WTC11 (cell line): ENCODE results near the gene SLC2A4. TPM values are rescaled to one million over a fixed set of nuclear protein-coding genes. Genes with fewer than 3 reads are reported as not detected.
A peak's percentile ranks its signal among the peaks of the same experiment; 100 is the strongest.

Source experiments
- ARID4B ChIP-seq: sonication (generic); formaldehyde crosslinking; IDR thresholded peaks from 2 replicates; pipeline ENCODE4 v1.8.0; 2023; ENCODE audit warnings: missing genetic modification reagents, mild to moderate bottlenecking, borderline replicate concordance
- CREM ChIP-seq: sonication (generic); formaldehyde crosslinking; IDR thresholded peaks from 2 replicates; pipeline ENCODE4 v1.8.1; 2022; ENCODE audit warnings: mild to moderate bottlenecking, missing genetic modification reagents, moderate library complexity
- CTCF ChIP-seq: fragments of 200-600 bp; IDR thresholded peaks from 2 replicates; pipeline ENCODE4 v1.8.0; 2022; ENCODE audit warnings: antibody characterized with exemption
- E2F4 ChIP-seq: sonication (generic); formaldehyde crosslinking; IDR thresholded peaks from 2 replicates; pipeline ENCODE4 v1.8.1; 2022; ENCODE audit warnings: low read depth, mild to moderate bottlenecking, moderate library complexity, missing genetic modification reagents, borderline replicate concordance
- E2F5 ChIP-seq: sonication (generic); formaldehyde crosslinking; IDR thresholded peaks from 2 replicates; pipeline ENCODE4 v1.8.1; 2022; ENCODE audit warnings: mild to moderate bottlenecking, moderate library complexity, missing genetic modification reagents
- ELF4 ChIP-seq: sonication (generic); formaldehyde crosslinking; IDR thresholded peaks from 2 replicates; pipeline ENCODE4 v1.8.1; 2022; ENCODE audit warnings: low read depth, mild to moderate bottlenecking, moderate library complexity, missing genetic modification reagents
- FOXK1 ChIP-seq: sonication (generic); formaldehyde crosslinking; IDR thresholded peaks from 2 replicates; pipeline ENCODE4 v1.8.0; 2022; ENCODE audit warnings: mild to moderate bottlenecking, moderate library complexity, missing genetic modification reagents
- FOXP1 ChIP-seq: sonication (generic); formaldehyde crosslinking; IDR thresholded peaks from 2 replicates; pipeline ENCODE4 v1.8.0; 2022; ENCODE audit warnings: missing genetic modification reagents, mild to moderate bottlenecking, moderate library complexity, borderline replicate concordance
- GABPB1 ChIP-seq: sonication (generic); formaldehyde crosslinking; IDR thresholded peaks from 2 replicates; pipeline ENCODE4 v1.8.1; 2023; ENCODE audit warnings: mild to moderate bottlenecking, missing genetic modification reagents
- GRHL2 ChIP-seq: fragments of 250-450 bp; sonication (Bioruptor Pico); IDR thresholded peaks from 2 replicates; pipeline ENCODE4 v1.8.0; 2022; ENCODE audit warnings: mild to moderate bottlenecking, moderate library complexity; ENCODE audit not compliant: insufficient replicate concordance, severe bottlenecking
- GTF2I ChIP-seq: fragments of 250-450 bp; sonication (Bioruptor Pico); conservative IDR thresholded peaks from 2 replicates; pipeline ENCODE4 v1.4.0; 2021; ENCODE audit warnings: mild to moderate bottlenecking
- HMGA2 ChIP-seq: fragments of 250-450 bp; sonication (Bioruptor Pico); IDR thresholded peaks from 2 replicates; pipeline ENCODE4 v1.4.0; 2021; ENCODE audit warnings: mild to moderate bottlenecking, moderate library complexity
- JAZF1 ChIP-seq: fragments of 250-450 bp; sonication (Bioruptor Pico); IDR thresholded peaks from 2 replicates; pipeline ENCODE4 v1.9.0; 2021; ENCODE audit warnings: moderate library complexity, mild to moderate bottlenecking, inconsistent platforms
- JUN ChIP-seq: sonication (generic); formaldehyde crosslinking; IDR thresholded peaks from 2 replicates; pipeline ENCODE4 v1.8.0; 2023; ENCODE audit warnings: mild to moderate bottlenecking, missing genetic modification reagents
- MYBL2 ChIP-seq: sonication (generic); formaldehyde crosslinking; IDR thresholded peaks from 2 replicates; pipeline ENCODE4 v1.8.1; 2023; ENCODE audit warnings: mild to moderate bottlenecking, moderate library complexity, missing genetic modification reagents
- NFATC4 ChIP-seq: fragments of 250-450 bp; sonication (Bioruptor Pico); IDR thresholded peaks from 2 replicates; pipeline ENCODE4 v1.9.0; 2021; ENCODE audit warnings: mild to moderate bottlenecking
- NFE2L1 ChIP-seq: sonication (generic); formaldehyde crosslinking; IDR thresholded peaks from 2 replicates; pipeline ENCODE4 v1.8.1; 2023; ENCODE audit warnings: missing genetic modification reagents
- OVOL2 ChIP-seq: fragments of 250-450 bp; sonication (Bioruptor Pico); IDR thresholded peaks from 2 replicates; pipeline ENCODE4 v1.9.0; 2021; ENCODE audit warnings: mild to moderate bottlenecking, borderline replicate concordance
- TCF7 ChIP-seq: sonication (generic); formaldehyde crosslinking; IDR thresholded peaks from 2 replicates; pipeline ENCODE4 v1.8.0; 2022; ENCODE audit warnings: mild to moderate bottlenecking, low read depth, missing genetic modification reagents, moderate library complexity
- TEAD4 ChIP-seq: sonication (generic); formaldehyde crosslinking; IDR thresholded peaks from 2 replicates; pipeline ENCODE4 v1.8.0; 2022; ENCODE audit warnings: mild to moderate bottlenecking, missing genetic modification reagents
- ZMAT4 ChIP-seq: fragments of 250-450 bp; sonication (Bioruptor Pico); IDR thresholded peaks from 2 replicates; pipeline ENCODE4 v1.9.0; 2021; ENCODE audit warnings: mild to moderate bottlenecking
- ZNF219 ChIP-seq: sonication (generic); formaldehyde crosslinking; IDR thresholded peaks from 2 replicates; pipeline ENCODE4 v1.8.0; 2023; ENCODE audit warnings: missing genetic modification reagents, mild to moderate bottlenecking, borderline replicate concordance
- ZNF263 ChIP-seq: sonication (generic); formaldehyde crosslinking; IDR thresholded peaks from 2 replicates; pipeline ENCODE4 v1.8.1; 2022; ENCODE audit warnings: low read depth, mild to moderate bottlenecking, moderate library complexity, missing genetic modification reagents
- ZNF396 ChIP-seq: fragments of 250-450 bp; sonication (Bioruptor Pico); IDR thresholded peaks from 2 replicates; pipeline ENCODE4 v1.8.0; 2021; ENCODE audit warnings: mild to moderate bottlenecking, moderate library complexity, borderline replicate concordance
- total RNA-seq: library from RNA; stranded (reverse); gene quantifications from 3 replicates; pipeline ENCODE4 v1.2.3, GENCODE V29; 2021
- TF ChIP-seq, protein P1 (sequence below): sonication (generic); formaldehyde crosslinking; IDR thresholded peaks from 2 replicates; pipeline ENCODE4 v1.8.1; 2023; ENCODE audit warnings: mild to moderate bottlenecking, missing genetic modification reagents, moderate library complexity
- TF ChIP-seq, protein P2 (sequence below): sonication (generic); formaldehyde crosslinking; IDR thresholded peaks from 2 replicates; pipeline ENCODE4 v1.8.0; 2022; ENCODE audit warnings: missing genetic modification reagents

Gene SLC2A4
- total RNA-seq, 1 experiment from 2014 or later = 6.4 TPM

DNA sequence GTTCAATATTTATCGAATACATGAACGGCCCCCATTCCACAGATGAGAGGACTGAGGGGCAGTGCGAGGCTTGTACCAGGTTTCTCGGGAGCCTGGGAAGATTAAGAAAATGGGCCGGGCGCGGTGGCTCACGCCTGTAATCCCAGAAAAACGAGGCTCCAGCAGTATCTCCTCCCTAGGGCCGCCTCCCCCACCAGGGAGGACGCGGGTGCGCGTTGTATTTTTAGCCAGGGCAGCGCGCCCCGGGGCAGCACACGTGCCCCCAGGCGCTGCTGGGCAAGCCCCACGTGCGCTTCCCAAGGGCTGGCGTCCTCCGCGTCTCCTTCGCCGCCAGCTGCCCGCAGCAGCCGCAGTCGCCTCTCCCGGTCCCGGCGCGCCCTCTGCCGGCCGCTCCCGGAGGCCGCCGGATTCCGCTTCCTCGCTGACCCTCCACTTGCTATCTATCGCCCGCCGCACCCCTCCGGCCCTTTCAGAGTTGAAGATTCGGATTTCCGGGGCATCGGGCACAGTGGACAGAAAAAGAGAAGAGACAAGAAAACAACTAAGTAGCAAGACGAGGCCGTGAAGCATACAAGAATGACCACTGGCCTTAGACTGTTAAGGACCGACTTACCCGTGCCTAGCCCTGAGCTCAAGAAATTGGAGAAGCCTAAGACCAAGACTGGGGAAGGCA lies 14.8 kb downstream of the SLC2A4 start (continued):
- TF ChIP-seq TEAD4 = 0 out of 2 replicates have a peak, but pooled peaks have one; percentile 55
- TF ChIP-seq NFATC4 (CRISPR knock-in tag) = no peak
- no peak for TF ChIP-seq HMGA2 (CRISPR knock-in tag)
- no peak for TF ChIP-seq JUN (CRISPR knock-in tag)
- no peak for TF ChIP-seq ELF4 (CRISPR knock-in tag)
- peak; percentile 54; the same call in 1 of the 2 replicates for TF ChIP-seq GABPB1 (CRISPR knock-in tag)
- TF ChIP-seq CREM = 0 out of 2 replicates have a peak, but pooled peaks have one; percentile 59
- peak; percentile 84; the same call in 1 of the 2 replicates for TF ChIP-seq MYBL2 (CRISPR knock-in tag)
- TF ChIP-seq ARID4B = peak; percentile 90; the same call in 1 of the 2 replicates
- no peak for TF ChIP-seq E2F4 (CRISPR knock-in tag)
- 0 out of 2 replicates have a peak, but pooled peaks have one; percentile 61 for TF ChIP-seq E2F5
- TF ChIP-seq OVOL2 (CRISPR knock-in tag) = no peak
- no peak for TF ChIP-seq ZMAT4
- peak; percentile 66; the same call in 1 of the 2 replicates for TF ChIP-seq NFE2L1 (CRISPR knock-in tag)
- TF ChIP-seq JAZF1 (CRISPR knock-in tag) = no peak
- TF ChIP-seq GRHL2 (CRISPR knock-in tag) = no peak
- no peak for TF ChIP-seq ZNF263 (CRISPR knock-in tag)
- TF ChIP-seq, protein P1, sequence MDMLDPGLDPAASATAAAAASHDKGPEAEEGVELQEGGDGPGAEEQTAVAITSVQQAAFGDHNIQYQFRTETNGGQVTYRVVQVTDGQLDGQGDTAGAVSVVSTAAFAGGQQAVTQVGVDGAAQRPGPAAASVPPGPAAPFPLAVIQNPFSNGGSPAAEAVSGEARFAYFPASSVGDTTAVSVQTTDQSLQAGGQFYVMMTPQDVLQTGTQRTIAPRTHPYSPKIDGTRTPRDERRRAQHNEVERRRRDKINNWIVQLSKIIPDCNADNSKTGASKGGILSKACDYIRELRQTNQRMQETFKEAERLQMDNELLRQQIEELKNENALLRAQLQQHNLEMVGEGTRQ (CRISPR knock-in tag) = peak; percentile 85
- no peak for TF ChIP-seq TCF7 (CRISPR knock-in tag)
- peak; percentile 90; the same call in 1 of the 2 replicates for TF ChIP-seq CTCF
- 0 out of 2 replicates have a peak, but pooled peaks have one; percentile 16 for TF ChIP-seq ZNF219
- TF ChIP-seq FOXP1 (CRISPR knock-in tag) = peak; percentile 89
- TF ChIP-seq, protein P2, sequence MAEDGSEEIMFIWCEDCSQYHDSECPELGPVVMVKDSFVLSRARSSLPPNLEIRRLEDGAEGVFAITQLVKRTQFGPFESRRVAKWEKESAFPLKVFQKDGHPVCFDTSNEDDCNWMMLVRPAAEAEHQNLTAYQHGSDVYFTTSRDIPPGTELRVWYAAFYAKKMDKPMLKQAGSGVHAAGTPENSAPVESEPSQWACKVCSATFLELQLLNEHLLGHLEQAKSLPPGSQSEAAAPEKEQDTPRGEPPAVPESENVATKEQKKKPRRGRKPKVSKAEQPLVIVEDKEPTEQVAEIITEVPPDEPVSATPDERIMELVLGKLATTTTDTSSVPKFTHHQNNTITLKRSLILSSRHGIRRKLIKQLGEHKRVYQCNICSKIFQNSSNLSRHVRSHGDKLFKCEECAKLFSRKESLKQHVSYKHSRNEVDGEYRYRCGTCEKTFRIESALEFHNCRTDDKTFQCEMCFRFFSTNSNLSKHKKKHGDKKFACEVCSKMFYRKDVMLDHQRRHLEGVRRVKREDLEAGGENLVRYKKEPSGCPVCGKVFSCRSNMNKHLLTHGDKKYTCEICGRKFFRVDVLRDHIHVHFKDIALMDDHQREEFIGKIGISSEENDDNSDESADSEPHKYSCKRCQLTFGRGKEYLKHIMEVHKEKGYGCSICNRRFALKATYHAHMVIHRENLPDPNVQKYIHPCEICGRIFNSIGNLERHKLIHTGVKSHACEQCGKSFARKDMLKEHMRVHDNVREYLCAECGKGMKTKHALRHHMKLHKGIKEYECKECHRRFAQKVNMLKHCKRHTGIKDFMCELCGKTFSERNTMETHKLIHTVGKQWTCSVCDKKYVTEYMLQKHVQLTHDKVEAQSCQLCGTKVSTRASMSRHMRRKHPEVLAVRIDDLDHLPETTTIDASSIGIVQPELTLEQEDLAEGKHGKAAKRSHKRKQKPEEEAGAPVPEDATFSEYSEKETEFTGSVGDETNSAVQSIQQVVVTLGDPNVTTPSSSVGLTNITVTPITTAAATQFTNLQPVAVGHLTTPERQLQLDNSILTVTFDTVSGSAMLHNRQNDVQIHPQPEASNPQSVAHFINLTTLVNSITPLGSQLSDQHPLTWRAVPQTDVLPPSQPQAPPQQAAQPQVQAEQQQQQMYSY (CRISPR knock-in tag) = peak; percentile 49; the same call in 1 of the 2 replicates
- peak; percentile 68; the same call in 1 of the 2 replicates for TF ChIP-seq GTF2I (CRISPR knock-in tag)
- peak; percentile 86 for TF ChIP-seq FOXK1
- TF ChIP-seq ZNF396 (CRISPR knock-in tag) = no peak
